PC-9 (cell line): Measurements from ENCODE around the gene RIOK2.

Experiments used
- EZH2 ChIP-seq: fragments of 200-600 bp; sonication (generic); IDR thresholded peaks from 2 replicates; pipeline ENCODE4 v1.8.0; 2017; ENCODE audit warnings: antibody characterized with exemption, low read depth
- TF ChIP-seq, protein P1 (sequence below): fragments of 200-600 bp; sonication (generic); conservative IDR thresholded peaks from 2 replicates; pipeline ENCODE4 v1.6.1; 2017; ENCODE audit warnings: mixed run types, antibody characterized with exemption, mild to moderate bottlenecking, moderate library complexity

DNA sequence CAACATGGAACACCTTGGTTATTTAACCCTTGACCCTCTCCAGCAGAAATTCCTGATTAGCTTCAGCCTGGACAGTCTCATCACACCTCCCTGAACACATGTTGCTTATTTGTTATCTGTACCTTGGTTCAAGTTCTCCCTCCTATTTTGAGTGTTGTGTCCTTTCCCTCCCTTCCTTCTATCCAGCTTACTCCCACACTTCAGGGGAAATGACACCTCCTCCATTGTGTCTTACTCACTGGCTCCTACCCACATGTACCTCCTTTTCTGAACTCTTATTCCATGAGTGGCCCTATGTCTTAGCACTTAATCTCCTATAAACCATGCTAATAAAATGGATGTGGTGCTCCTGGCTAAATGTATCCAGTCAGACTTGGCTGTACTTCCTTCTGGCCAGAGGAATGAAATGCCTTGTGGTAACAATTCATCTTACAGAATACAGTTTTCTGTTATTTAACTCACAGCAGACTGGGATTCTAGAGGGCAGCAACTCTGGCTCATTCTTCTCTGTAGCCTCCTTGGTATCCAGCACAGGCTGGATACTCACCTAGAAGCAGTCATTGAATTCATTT, 51.8 kb downstream of the RIOK2 start:
- TF ChIP-seq, protein P1, sequence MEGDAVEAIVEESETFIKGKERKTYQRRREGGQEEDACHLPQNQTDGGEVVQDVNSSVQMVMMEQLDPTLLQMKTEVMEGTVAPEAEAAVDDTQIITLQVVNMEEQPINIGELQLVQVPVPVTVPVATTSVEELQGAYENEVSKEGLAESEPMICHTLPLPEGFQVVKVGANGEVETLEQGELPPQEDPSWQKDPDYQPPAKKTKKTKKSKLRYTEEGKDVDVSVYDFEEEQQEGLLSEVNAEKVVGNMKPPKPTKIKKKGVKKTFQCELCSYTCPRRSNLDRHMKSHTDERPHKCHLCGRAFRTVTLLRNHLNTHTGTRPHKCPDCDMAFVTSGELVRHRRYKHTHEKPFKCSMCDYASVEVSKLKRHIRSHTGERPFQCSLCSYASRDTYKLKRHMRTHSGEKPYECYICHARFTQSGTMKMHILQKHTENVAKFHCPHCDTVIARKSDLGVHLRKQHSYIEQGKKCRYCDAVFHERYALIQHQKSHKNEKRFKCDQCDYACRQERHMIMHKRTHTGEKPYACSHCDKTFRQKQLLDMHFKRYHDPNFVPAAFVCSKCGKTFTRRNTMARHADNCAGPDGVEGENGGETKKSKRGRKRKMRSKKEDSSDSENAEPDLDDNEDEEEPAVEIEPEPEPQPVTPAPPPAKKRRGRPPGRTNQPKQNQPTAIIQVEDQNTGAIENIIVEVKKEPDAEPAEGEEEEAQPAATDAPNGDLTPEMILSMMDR, result no peak
- no peak for TF ChIP-seq EZH2
